ENCODE data around the gene CDH19.
"Not testable (repeated sequence)": the region's sequence is repeated elsewhere in the genome, so short reads cannot be mapped to it uniquely, and the experiment has no call there.

Gene CDH19

DNA sequence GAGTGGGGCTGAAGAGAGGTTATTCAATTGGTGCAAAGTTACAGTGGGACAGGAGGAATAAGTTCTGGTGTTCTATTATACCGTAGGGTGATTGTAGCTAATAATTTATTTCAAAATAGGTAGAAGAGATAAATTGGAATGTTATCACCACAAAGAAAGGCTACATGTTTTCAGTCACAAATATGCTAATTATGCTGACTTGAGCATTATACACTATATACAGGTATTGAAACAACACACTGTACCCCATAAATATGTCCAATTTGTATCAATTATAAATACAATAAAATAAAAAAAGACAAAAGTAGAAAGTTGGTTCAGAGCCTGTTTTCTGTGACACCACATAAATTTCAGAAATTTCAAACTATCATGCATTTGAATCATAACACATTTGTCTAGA lies 97.7 kb downstream of the CDH19 start:
- POLR2A ChIA-PET, result no interaction called here
- CTCF ChIA-PET, result interaction anchor here (1.2 to 1.7 kb wide), 3 partner anchors 12 to 28 kb away, joined by 3 to 4 read pairs (median 3); no protein-coding TSS in a partner anchor
- no peak for DNase-seq (ENCODE audit: extremely low spot score)
- TF ChIP-seq, protein P1, sequence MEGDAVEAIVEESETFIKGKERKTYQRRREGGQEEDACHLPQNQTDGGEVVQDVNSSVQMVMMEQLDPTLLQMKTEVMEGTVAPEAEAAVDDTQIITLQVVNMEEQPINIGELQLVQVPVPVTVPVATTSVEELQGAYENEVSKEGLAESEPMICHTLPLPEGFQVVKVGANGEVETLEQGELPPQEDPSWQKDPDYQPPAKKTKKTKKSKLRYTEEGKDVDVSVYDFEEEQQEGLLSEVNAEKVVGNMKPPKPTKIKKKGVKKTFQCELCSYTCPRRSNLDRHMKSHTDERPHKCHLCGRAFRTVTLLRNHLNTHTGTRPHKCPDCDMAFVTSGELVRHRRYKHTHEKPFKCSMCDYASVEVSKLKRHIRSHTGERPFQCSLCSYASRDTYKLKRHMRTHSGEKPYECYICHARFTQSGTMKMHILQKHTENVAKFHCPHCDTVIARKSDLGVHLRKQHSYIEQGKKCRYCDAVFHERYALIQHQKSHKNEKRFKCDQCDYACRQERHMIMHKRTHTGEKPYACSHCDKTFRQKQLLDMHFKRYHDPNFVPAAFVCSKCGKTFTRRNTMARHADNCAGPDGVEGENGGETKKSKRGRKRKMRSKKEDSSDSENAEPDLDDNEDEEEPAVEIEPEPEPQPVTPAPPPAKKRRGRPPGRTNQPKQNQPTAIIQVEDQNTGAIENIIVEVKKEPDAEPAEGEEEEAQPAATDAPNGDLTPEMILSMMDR (IDR thresholded peaks at IDR 0.05; ENCODE audit: control extremely low read depth, extremely low read depth, low read depth, missing control alignments), result no peak

DNA sequence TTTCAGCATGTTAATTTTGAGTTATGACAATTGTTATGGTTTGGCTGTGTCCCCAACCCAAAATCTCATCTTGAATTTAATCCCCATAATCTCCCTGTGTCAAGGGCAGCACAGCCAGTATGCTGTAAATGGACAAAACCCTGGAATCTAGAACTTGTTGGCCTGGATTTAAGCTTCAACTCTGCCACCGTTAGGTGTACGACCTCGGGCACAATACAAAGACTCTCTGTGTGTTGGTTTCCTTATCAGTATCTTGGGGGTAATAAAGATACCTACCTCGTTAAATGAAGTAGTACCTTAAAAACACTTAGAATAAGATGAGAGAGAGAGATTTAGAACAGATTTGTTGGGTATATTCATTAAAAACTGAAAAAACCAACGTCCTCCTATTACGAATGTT lies 106.5 kb downstream of the CDH19 start:
- ChIA-PET CTCF (interaction anchor here (0.9 kb wide), 1 partner anchor 14 kb away, joined by 3 read pairs; no protein-coding TSS in a partner anchor), POLR2A (no interaction called here)
- DNase-seq (ENCODE audit: extremely low spot score), result no peak
- TF ChIP-seq, protein P1 (IDR thresholded peaks at IDR 0.05; ENCODE audit: control extremely low read depth, extremely low read depth, low read depth, missing control alignments), result no peak

DNA sequence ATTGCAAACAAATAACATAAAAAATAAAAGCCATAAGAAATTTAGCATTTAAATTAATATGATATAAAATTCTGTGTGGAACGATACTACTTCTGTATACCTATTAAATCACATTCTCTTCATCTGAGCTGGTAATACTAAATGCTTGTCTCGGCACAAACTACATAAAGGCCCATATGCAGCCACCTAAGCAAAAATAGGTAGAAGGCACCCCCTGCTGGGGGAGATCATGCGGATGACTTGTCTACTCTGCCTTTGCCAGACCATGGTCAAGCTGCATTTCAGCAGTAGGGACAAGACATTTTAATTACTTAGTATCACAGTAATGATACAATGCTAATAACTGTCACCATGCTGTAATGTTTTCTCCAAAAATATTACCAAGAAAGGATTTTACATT lies 108.0 kb downstream of the CDH19 start:
- ChIA-PET CTCF (no interaction called here), POLR2A (no interaction called here)
- DNase-seq (ENCODE audit: extremely low spot score), result no peak
- TF ChIP-seq, protein P1 (IDR thresholded peaks at IDR 0.05; ENCODE audit: control extremely low read depth, extremely low read depth, low read depth, missing control alignments), result peak; percentile 44

DNA sequence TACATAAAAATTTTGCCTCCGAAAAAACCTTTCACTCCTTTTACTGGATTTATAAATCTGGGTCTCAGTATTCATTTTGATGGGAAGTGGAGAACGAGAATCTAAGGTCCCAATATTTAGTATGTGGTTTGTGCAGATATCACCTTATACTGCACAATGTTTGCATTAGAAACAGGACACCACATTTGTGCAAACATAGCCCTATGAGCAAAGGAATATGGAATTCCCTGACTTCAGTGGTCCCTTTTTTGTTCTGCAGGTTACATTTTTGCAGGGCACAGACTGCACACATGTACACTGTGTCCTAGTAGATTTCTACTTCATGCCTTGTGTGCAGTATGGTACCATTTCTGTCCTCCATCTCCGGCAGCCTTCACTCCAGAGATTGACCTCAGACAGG lies 130.0 kb downstream of the CDH19 start:
- no peak for DNase-seq (ENCODE audit: extremely low spot score)
- POLR2A ChIA-PET, result no interaction called here
- TF ChIP-seq, protein P1 (IDR thresholded peaks at IDR 0.05; ENCODE audit: control extremely low read depth, extremely low read depth, low read depth, missing control alignments), result no peak
- CTCF ChIA-PET, result no interaction called here

DNA sequence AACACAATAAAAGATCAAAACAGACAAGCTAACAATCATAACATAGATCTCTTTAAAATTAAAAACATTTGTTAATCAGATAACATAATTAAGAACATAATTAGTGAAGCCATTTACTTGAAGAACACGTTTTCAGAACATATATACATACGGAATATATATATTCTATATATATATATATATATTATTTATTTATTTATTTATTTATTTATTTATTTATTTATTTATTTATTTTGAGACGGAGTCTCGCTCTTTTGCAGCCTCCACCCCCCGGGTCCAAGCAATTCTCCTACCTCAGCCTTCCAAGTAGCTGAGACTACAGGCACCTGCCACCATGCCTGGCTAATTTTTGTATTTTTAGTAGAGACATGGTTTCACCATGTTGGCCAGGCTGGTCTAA lies 137.7 kb downstream of the CDH19 start:
- CTCF ChIA-PET; POLR2A ChIA-PET; DNase-seq (ENCODE audit: extremely low spot score): not testable (repeated sequence)

DNA sequence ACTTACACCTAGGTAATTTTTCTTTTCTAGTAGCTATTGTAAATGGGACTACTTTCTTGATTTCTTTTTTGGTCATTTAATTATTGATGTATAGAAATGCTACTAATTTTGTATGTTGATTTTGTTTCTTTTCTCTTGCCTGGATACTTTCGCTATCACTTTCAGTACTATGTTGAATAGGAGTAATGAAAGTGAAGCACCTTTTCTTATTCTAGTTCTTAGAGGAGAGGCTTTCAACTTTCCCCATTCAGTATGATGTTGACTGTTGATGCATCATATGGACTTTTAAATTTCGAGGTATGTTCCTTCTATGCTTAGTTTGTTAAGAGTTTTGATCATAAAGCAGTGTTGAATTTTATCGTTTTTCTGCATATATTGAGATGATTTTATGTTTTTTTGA lies 142.5 kb downstream of the CDH19 start:
- DNase-seq (ENCODE audit: extremely low spot score), result no peak
- TF ChIP-seq, protein P1 (IDR thresholded peaks at IDR 0.05; ENCODE audit: control extremely low read depth, extremely low read depth, low read depth, missing control alignments), result no peak
- CTCF ChIA-PET, result no interaction called here
- POLR2A ChIA-PET, result no interaction called here

DNA sequence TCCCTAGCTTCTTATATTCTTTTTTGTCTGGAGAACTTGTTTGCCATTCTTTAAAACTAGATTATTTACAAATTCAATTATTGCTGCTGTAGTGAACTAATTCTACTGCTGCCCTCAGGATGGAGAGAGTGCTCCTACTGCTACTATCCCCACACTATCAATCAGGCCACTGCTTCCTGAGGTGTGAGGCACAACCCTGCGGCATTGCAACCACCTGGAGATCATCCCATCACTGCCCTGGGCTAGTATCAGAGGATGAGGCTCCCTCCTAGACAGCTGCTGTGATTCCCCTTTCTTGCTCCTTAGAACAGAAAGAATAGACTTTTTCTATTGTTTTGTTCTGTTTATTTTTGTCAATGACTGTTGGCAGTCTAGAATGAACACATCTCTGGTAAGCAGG lies 146.6 kb downstream of the CDH19 start:
- TF ChIP-seq, protein P1 (IDR thresholded peaks at IDR 0.05; ENCODE audit: control extremely low read depth, extremely low read depth, low read depth, missing control alignments), result no peak
- ChIA-PET POLR2A (no interaction called here), CTCF (no interaction called here)
- DNase-seq (ENCODE audit: extremely low spot score), result no peak

Data from GM10248 (cell line).